HFF-Myc (cell line): ENCODE results near the gene GALNT5.
"Not testable (repeated sequence)": the region's sequence is repeated elsewhere in the genome, so short reads cannot be mapped to it uniquely, and the experiment has no call there.

ENCODE experiments used
- DNase-seq: peaks from one replicate; pipeline ENCODE4 v3.0.0-alpha.2; 2011; ENCODE audit warnings: low read depth; ENCODE audit errors: extremely low read depth
- H3K4me3 ChIP-seq: replicated peaks from 2 replicates; pipeline ENCODE4 v1.5.1; 2011; ENCODE audit warnings: low read depth, mild to moderate bottlenecking, control low read depth, low read length
- CTCF ChIP-seq: IDR thresholded peaks from 2 replicates; pipeline ENCODE4 v1.5.1; 2012; ENCODE audit warnings: mild to moderate bottlenecking, low read depth, low read length, control low read depth; ENCODE audit errors: missing control alignments

Gene GALNT5

GRCh38 chr2:157334335-157334734 is 76.8 kb downstream of the GALNT5 start:
- no peak for TF ChIP-seq CTCF
- DNase-seq, result no peak
- H3K4me3 ChIP-seq, result no peak overlapping the region

DNA sequence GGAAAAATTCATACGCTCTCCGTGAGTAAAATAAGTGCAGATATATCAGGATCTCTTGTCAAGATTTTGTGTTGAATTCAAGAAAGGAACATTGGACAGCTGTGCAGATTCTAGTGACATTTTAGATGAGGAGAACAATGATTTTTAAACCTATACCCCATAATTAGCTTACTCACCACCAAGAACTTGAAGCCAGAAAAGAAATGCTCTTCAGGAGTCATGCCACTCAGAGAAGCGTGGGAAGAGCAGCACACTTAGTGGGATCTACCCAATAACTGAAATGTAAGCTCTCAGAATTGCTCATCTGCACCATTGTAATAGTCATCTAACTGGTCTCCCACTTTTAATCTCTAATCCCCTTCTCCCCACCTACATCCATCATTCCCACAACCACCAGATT is 77.3 kb downstream of the GALNT5 start:
- no peak for DNase-seq

GRCh38 chr2:157336137-157337010 is 78.9 kb downstream of the GALNT5 start:
- TF ChIP-seq CTCF, result peak; percentile 79
- DNase-seq, result peak; percentile 14
- no peak overlapping the region for H3K4me3 ChIP-seq

More for the DNA sequence above, 77.3 kb downstream of the GALNT5 start:
- no peak for TF ChIP-seq CTCF
- H3K4me3 ChIP-seq, result no peak overlapping the region

DNA sequence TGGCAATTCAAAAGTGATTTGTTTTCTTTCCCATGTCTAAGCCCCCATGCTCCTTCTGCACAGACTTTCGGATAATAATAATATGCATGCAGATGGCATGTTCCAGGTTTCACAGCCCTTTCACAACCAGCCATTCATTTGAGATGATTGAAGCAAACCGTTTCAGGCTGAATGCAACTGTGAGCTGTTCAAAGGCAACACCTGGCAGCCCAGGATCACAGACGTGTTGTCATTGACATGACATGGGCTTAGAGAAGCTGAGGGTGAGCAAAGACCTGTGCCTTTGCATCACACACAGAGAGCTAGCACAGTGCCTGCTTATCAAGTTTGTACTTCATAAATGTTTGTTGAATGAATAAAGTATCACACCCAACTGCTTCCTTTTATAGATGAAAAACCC is 80.5 kb downstream of the GALNT5 start:
- DNase-seq, result no peak
- no peak for TF ChIP-seq CTCF
- H3K4me3 ChIP-seq, result no peak overlapping the region

- TF ChIP-seq CTCF, result no peak
- no peak overlapping the region for H3K4me3 ChIP-seq
- no peak for DNase-seq
These were observed 82.6 kb downstream of the GALNT5 start for GRCh38 chr2:157339965-157340655.

DNA sequence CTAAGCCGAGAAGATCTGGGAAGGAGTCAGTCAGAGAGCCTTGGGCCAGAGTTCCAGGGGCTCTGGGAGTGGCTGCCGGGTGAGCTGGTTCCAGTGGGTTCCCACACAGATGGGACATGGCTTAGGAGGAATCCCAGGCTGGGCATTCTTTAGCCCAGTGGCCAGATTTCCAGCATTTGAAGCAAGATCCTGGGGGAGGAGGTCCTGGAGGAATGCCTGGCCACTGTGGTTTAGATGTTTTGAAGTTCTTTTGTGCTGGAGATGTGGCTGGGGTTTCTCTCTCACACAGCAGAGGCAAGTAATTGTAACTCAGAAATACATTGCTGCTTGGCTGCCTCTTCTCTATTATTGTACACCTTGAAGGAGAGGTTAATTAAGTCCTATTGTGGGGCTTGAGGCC is 83.9 kb downstream of the GALNT5 start:
- not testable (repeated sequence) for H3K4me3 ChIP-seq, DNase-seq

DNA sequence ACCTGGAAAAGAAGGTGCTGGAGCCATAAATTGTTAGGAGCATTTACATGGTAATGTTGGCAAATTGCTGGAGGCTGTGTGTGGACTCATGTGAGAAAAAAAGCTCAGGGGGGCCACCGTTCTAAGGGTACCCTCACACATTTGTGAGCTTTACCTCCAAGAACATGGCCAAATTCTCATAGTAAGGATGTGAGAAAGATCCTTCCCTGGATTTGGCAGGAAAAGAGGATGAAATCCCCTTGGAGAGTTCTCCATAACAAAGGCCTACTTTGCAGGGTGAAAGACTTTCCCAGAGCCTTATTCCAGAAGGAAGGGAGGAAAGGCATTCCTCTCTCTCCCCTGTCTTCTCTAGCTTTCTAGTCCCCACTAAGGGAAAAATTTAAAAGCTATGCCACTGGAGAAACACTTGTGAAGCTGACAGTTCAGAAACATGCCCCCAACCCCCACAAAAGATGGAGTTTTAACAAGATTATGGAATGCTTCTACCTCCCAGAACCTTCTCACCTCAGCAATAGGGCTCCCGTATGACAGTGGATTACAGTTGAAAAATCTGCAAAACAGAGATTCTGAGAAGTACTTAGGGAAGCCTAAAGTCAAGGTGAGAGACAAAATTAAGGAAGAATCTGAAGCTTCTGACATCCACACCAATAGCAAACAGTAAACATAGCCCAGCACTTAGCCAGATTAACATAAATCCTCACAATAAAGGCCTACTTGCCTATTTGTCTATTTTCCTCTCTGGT is 88.3 kb downstream of the GALNT5 start:
- DNase-seq, result no peak
- no peak overlapping the region for H3K4me3 ChIP-seq
- TF ChIP-seq CTCF, result no peak
